Panc1 (cell line): ENCODE data around the gene H2AZ2.

Source experiments
- CTCF ChIP-seq: fragments of 450-650 bp; IDR thresholded peaks from 2 replicates; pipeline ENCODE4 v1.5.1; 2017; ENCODE audit warnings: mild to moderate bottlenecking
- POLR2AphosphoS5 ChIP-seq: IDR thresholded peaks from 2 replicates; pipeline ENCODE4 v1.6.1; 2012; ENCODE audit warnings: mild to moderate bottlenecking, low read depth, low read length, moderate library complexity
- REST ChIP-seq, 2 experiments: IDR thresholded peaks; 2 replicates each; pipeline ENCODE4 v1.6.1; 2011 to 2012; ENCODE audit warnings: low read depth in 2 of 2, control low read depth in 1 of 2, low read length in 1 of 2, mild to moderate bottlenecking in 1 of 2, moderate library complexity in 1 of 2; ENCODE audit not compliant: insufficient read depth in 1 of 2
- SIN3A ChIP-seq: IDR thresholded peaks from 2 replicates; pipeline ENCODE4 v1.6.1; 2012; ENCODE audit warnings: low read depth, mild to moderate bottlenecking, low read length, moderate library complexity, borderline replicate concordance; ENCODE audit not compliant: insufficient read depth

DNA sequence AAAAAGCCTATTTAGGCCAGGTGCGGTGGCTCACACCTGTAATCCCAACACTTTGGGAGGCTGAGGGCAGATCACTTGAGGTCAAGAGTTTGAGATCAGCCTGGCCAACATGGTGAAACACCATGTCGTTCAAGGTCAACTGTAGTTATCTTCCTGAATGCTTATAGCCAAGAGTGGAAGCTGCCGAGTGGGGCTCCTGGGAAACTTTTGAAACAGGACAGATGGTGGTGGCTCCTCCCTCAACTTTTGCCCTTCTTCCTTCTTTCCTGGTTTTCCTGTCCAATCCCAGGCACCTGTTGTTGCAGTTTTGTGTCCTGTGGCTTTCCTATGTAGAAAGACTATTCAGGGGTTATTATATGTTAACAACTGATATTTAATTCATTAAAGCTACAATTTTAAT, 60.1 kb downstream of the H2AZ2 start:
- no peak for TF ChIP-seq REST (IDR thresholded peaks at IDR 0.05; ENCODE audit: insufficient read depth in 1 of 2, low read depth in 2 of 2, low read length in 1 of 2)
- TF ChIP-seq CTCF, result no peak
- TF ChIP-seq POLR2AphosphoS5, result no peak
- no peak for TF ChIP-seq SIN3A
